HepG2 (cell line): ENCODE results near the gene TMEM221. TPM values are rescaled to one million over a fixed set of nuclear protein-coding genes. Genes with fewer than 3 reads are reported as not detected.

Experiments used
- ATAC-seq: fragments of 200-7000 bp; cut with Tn5 transposase; 3 replicates; pipeline ENCODE4 v1.9.1; 2020; ENCODE audit warnings: mild to moderate bottlenecking, moderate library complexity
- BruUV-seq: library from RNA; stranded (reverse); fragments of 400-500 nt; replicated peaks from 2 replicates; lab custom pipeline; 2021; lab: Mats Ljungman, UMichigan
- CTCF ChIA-PET: fragments of 300-600 bp; formaldehyde crosslinking; extraction: SDS; loops from one replicate; lab custom pipeline; 2021; ENCODE audit warnings: low total read pairs, inconsistent platforms, low intra/inter-chr PET ratio; lab: Yijun Ruan, JAX
- POLR2A ChIA-PET: fragments of 350-600 bp; sonication (Branson Sonifier 250); formaldehyde crosslinking; loops from one replicate; lab custom pipeline; 2020; ENCODE audit warnings: antibody characterized with exemption, inconsistent platforms; lab: Yijun Ruan, JAX
- DNase-seq: peaks from one replicate; pipeline ENCODE4 v3.0.0-alpha.2; 2015; ENCODE audit warnings: low spot score
- FAIRE-seq: peaks from 3 replicates; lab custom pipeline; 2011; peaks lifted over from hg19 to GRCh38; lab: Jason Lieb, UNC
- H2AFZ ChIP-seq: one replicate; pipeline ENCODE4 v1.6.1; 2011; ENCODE audit warnings: low read length, inconsistent platforms
- H3K27ac ChIP-seq: fragments of 300-600 bp; 3 replicates; pipeline ENCODE4 v1.8.0; 2011; ENCODE audit warnings: mixed run types, mild to moderate bottlenecking, mixed read lengths, low read length, inconsistent platforms; ENCODE audit not compliant: insufficient read depth; ENCODE audit errors: extremely low read length
- H3K27me3 ChIP-seq, 2 experiments: fragments of 200-600 bp in 1 of 2; 2 replicates in 1 of 2; 3 replicates in 1 of 2; pipeline versions ENCODE4 v1.6.0 to v1.8.0; 2011; ENCODE audit warnings: low read length in 2 of 2, mild to moderate bottlenecking in 2 of 2, moderate library complexity in 2 of 2, inconsistent platforms in 1 of 2; ENCODE audit not compliant: insufficient read depth in 2 of 2, control insufficient read depth in 1 of 2
- H3K36me3 ChIP-seq, 2 experiments: fragments of 200-600 bp in 1 of 2; replicated peaks in 1 of 2; 2 replicates in 1 of 2; 3 replicates in 1 of 2; pipeline versions ENCODE4 v1.5.1 to v1.8.0; 2011; ENCODE audit warnings: low read length in 2 of 2, inconsistent platforms in 1 of 2; ENCODE audit not compliant: insufficient read depth in 2 of 2, control insufficient read depth in 1 of 2
- H3K4me1 ChIP-seq: 2 replicates; pipeline ENCODE4 v1.5.1; 2012; ENCODE audit warnings: low read length, inconsistent platforms; ENCODE audit not compliant: insufficient read depth
- H3K4me2 ChIP-seq: 2 replicates; pipeline ENCODE4 v1.6.0; 2011; ENCODE audit warnings: low read depth, low read length, inconsistent platforms
- H3K4me3 ChIP-seq, 3 experiments: fragments of 200-600 bp in 1 of 3; sonication (generic), shearing (Covaris generic) in 1 of 3; replicated peaks in 1 of 3; 2 replicates each; pipeline ENCODE4 v1.5.1; 2011 to 2016; ENCODE audit warnings: low read length in 3 of 3, inconsistent platforms in 2 of 3, low read depth in 2 of 3, mild to moderate bottlenecking in 2 of 3, control low read depth in 1 of 3, mixed read lengths in 1 of 3; ENCODE audit not compliant: insufficient read depth in 1 of 3
- H3K79me2 ChIP-seq: one replicate; pipeline ENCODE4 v1.6.1; 2011; ENCODE audit warnings: low read length, inconsistent platforms; ENCODE audit not compliant: insufficient read depth
- H3K9ac ChIP-seq: 2 replicates; pipeline ENCODE4 v1.6.0; 2011; ENCODE audit warnings: mild to moderate bottlenecking, low read depth, low read length, inconsistent platforms; ENCODE audit not compliant: insufficient read depth
- H3K9me3 ChIP-seq: 2 replicates; pipeline ENCODE4 v1.5.1; 2012; ENCODE audit warnings: mild to moderate bottlenecking, low read length
- H4K20me1 ChIP-seq: 2 replicates; pipeline ENCODE4 v1.6.0; 2011; ENCODE audit warnings: inconsistent platforms, mild to moderate bottlenecking, low read length, moderate library complexity; ENCODE audit not compliant: insufficient read depth
- BRD4 ChIP-seq: sonication (generic); formaldehyde crosslinking; IDR thresholded peaks from 2 replicates; pipeline ENCODE4 v1.4.0; 2020; ENCODE audit warnings: missing genetic modification reagents
- FOSL2 ChIP-seq: sonication (generic); formaldehyde crosslinking; IDR thresholded peaks from 2 replicates; pipeline ENCODE4 v1.4.0; 2020; ENCODE audit warnings: missing genetic modification reagents
- NFE2L2 ChIP-seq: fragments of 150-350 bp; IDR thresholded peaks from 2 replicates; pipeline ENCODE4 v1.6.1; 2014; ENCODE audit warnings: low read length
- POLR2AphosphoS5 ChIP-seq: IDR thresholded peaks from 2 replicates; pipeline ENCODE4 v1.6.1; 2012; ENCODE audit warnings: low read depth, low read length
- REXO4 ChIP-seq: sonication (generic); formaldehyde crosslinking; IDR thresholded peaks from 2 replicates; pipeline ENCODE4 v1.8.0; 2022; ENCODE audit warnings: missing genetic modification reagents, mild to moderate bottlenecking, borderline replicate concordance
- RXRA ChIP-seq: sonication (generic); formaldehyde crosslinking; IDR thresholded peaks from 2 replicates; pipeline ENCODE4 v1.5.1; 2020; ENCODE audit warnings: missing genetic modification reagents
- SIN3A ChIP-seq: IDR thresholded peaks from 2 replicates; pipeline ENCODE4 v1.6.1; 2011; ENCODE audit warnings: low read depth, mild to moderate bottlenecking, control low read depth, low read length, borderline replicate concordance
- ZBTB3 ChIP-seq: sonication (generic); formaldehyde crosslinking; IDR thresholded peaks from 2 replicates; pipeline ENCODE4 v1.4.0; 2020; ENCODE audit warnings: low read depth, mild to moderate bottlenecking, moderate library complexity, missing genetic modification reagents, borderline replicate concordance
- ZC3H13 ChIP-seq: sonication (generic); formaldehyde crosslinking; IDR thresholded peaks from 2 replicates; pipeline ENCODE4 v1.8.1; 2023; ENCODE audit warnings: mild to moderate bottlenecking, missing genetic modification reagents, moderate library complexity
- ZNF30 ChIP-seq: sonication (generic); formaldehyde crosslinking; IDR thresholded peaks from 2 replicates; pipeline ENCODE4 v1.5.0; 2020; ENCODE audit warnings: mild to moderate bottlenecking, missing genetic modification reagents
- WGBS: methylation state at CpG from one replicate; pipeline ENCODE4 v1.1.6; 2017; ENCODE audit warnings: low lambda C conversion rate; 5-methylcytosine and 5-hydroxymethylcytosine counted together
- in situ Hi-C: cut with HindIII; loops from 2 replicates; pipeline ENCODE4 v1.10.0; 2017; ENCODE audit warnings: low pct_unique_long_range_greater_than_20kb; ENCODE audit not compliant: extremely low pct_ligation_motif_present
- intact Hi-C: fragments of 100-400 bp; cut with micrococcal nuclease; formaldehyde crosslinking; loops from one replicate; pipeline ENCODE4 v1.10.0; 2022; ENCODE audit not compliant: unreplicated experiment
- polyA plus RNA-seq, 8 experiments: library from polyadenylated mRNA; depleted of rRNA in 3 of 8; stranded (reverse) in 7 of 8; unstranded in 1 of 8; fragments of >200 nt; fragmentation: Illumina TruSeq in 4 of 8; extraction: Trizol in 4 of 8; gene quantifications; 2 replicates each; pipeline versions ENCODE4 v1.2.1 to v1.2.3, GENCODE V29; 2011 to 2016; ENCODE audit warnings: low read depth in 4 of 8, missing spikeins in 1 of 8, mixed read lengths in 1 of 8; ENCODE audit not compliant: insufficient read depth in 1 of 8
- total RNA-seq, 5 experiments: library from RNA; depleted of rRNA; stranded (reverse); fragments of >200 nt; fragmentation: Illumina TruSeq; extraction: Trizol; gene quantifications; 2 replicates each; pipeline ENCODE4 v1.2.3, GENCODE V29; 2016; ENCODE audit warnings: low read depth in 1 of 5
- TF ChIP-seq, protein P1 (sequence below): sonication (generic); formaldehyde crosslinking; IDR thresholded peaks from 2 replicates; pipeline ENCODE4 v1.5.0; 2020; ENCODE audit warnings: missing genetic modification reagents

The TMEM221 gene
- total and polyA plus RNA-seq, 2 of the 13 experiments (the other 11 are each of a cell fraction or from before 2014, with no cell fraction given) = 0.33 to 0.77 TPM

DNA sequence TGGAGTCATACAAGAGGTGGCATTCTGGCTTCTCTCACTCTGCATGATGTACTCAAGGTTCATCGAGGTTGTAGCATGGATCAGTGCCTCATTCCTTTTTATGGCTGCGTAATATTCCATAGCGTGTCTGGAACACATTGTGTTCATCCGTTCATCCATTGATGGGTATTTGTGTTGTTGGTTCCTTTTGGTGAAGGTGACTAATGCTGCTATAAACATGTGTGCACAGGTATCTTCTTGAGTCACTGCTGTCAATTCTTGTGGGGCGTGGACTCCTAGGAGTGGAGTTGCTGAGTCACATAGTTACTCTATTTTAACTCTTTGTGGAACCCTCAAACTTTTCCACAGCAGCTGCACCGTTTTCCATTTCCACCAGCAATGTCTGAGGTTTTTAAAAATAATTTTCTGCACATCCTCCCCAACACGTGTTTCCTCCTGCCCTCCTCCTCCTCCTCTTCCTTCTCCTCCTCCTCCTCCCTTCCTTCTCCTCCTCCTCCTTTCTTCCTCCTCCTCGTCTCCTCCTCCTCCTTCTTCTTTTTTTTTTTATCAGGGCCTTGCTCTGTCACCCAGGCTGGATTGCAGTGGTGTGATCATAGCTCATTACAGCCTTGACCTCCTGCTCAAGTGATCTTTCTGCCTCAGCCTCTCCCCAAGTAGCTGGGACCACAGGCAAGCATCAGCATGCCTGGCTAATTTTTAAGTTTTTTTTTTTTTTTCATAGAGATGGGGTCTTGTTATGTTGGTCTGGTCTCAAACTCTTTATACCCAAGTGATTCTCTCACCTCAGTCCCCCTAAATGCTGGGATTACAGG lies 2.0 kb upstream of the TMEM221 start:
- CTCF ChIA-PET = no interaction called here
- 0 out of 2 replicates have a peak, but pooled peaks cover 7% of the 10 kb centered on the region for H3K4me1 ChIP-seq
- no peaks in the 10 kb centered on the region for H4K20me1 ChIP-seq
- in situ Hi-C loops = loop anchor here (10.0 kb wide), 1 partner anchor 124 kb away; no protein-coding TSS in a partner anchor
- H3K27ac ChIP-seq = no peak overlapping the region
- POLR2A ChIA-PET = no interaction called here
- no peak for TF ChIP-seq SIN3A
- no peak for TF ChIP-seq REXO4 (CRISPR knock-in tag)
- 0 out of 2 replicates have a peak, but pooled peaks have one; percentile 13 for TF ChIP-seq FOSL2 (CRISPR knock-in tag)
- no peak for TF ChIP-seq POLR2AphosphoS5
- no peak for TF ChIP-seq ZC3H13 (CRISPR knock-in tag)
- TF ChIP-seq ZBTB3 (CRISPR knock-in tag) = no peak
- TF ChIP-seq NFE2L2 = 0 out of 2 replicates have a peak, but pooled peaks have one; percentile 53
- TF ChIP-seq, protein P1, sequence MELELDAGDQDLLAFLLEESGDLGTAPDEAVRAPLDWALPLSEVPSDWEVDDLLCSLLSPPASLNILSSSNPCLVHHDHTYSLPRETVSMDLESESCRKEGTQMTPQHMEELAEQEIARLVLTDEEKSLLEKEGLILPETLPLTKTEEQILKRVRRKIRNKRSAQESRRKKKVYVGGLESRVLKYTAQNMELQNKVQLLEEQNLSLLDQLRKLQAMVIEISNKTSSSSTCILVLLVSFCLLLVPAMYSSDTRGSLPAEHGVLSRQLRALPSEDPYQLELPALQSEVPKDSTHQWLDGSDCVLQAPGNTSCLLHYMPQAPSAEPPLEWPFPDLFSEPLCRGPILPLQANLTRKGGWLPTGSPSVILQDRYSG (CRISPR knock-in tag) = no peak
- TF ChIP-seq ZNF30 = no peak
- no peak for TF ChIP-seq BRD4 (CRISPR knock-in tag)
- no peak for TF ChIP-seq RXRA (CRISPR knock-in tag)
- TF ChIP-seq, all 625 proteins: peak for 2
- Histone ChIP-seq H3K27me3 (peaks cover 2 to 6% of the 10 kb centered on the region in 2 experiments; a peak in 4 of 5 replicates), H3K4me3 (no peak overlapping the region), H3K36me3 (no peaks in the 10 kb centered on the region), H3K4me2 (no peak overlapping the region), H3K9ac (no peak overlapping the region), H3K79me2 (no peaks in the 10 kb centered on the region), H2AFZ (no peak overlapping the region), H3K9me3 (no peaks in the 10 kb centered on the region)
- BruUV-seq = no TSS peak
- no peak for DNase-seq
- FAIRE-seq = no peak
- intact Hi-C loops = no loop called here
- ATAC-seq = no peak
- WGBS = 10% methylated on average over 8 of the region's 8 CpGs
